Suprapubic skin (tissue), 4 donors: ENCODE results near the gene FAM210B. TPM values are rescaled to one million over a fixed set of nuclear protein-coding genes. Genes with fewer than 3 reads are reported as not detected.

Experiments used
- DNase-seq, 2 donors: peaks; one replicate each; pipeline ENCODE4 v3.0.0-alpha.2; 2019; ENCODE audit warnings: low spot score in 2 of 2
- H3K27ac ChIP-seq: fragments of 200-600 bp; sonication (generic); one replicate; pipeline ENCODE4 v1.5.1; 2019
- H3K27me3 ChIP-seq: fragments of 200-600 bp; sonication (generic); one replicate; pipeline ENCODE4 v1.5.1; 2019
- H3K36me3 ChIP-seq: fragments of 200-600 bp; sonication (generic); one replicate; pipeline ENCODE4 v1.5.1; 2019
- H3K4me1 ChIP-seq: fragments of 200-600 bp; sonication (generic); one replicate; pipeline ENCODE4 v1.5.1; 2019
- H3K4me3 ChIP-seq: fragments of 200-600 bp; sonication (generic); one replicate; pipeline ENCODE4 v1.5.1; 2019; ENCODE audit warnings: mild to moderate bottlenecking
- H3K9me3 ChIP-seq: fragments of 200-600 bp; sonication (generic); one replicate; pipeline ENCODE4 v1.5.1; 2019
- EP300 ChIP-seq: sonication (generic); formaldehyde crosslinking; IDR thresholded peaks from one replicate; pipeline ENCODE4 v1.6.1; 2017; ENCODE audit warnings: antibody characterized with exemption
- POLR2A ChIP-seq, 2 donors: fragments of 450-650 bp; IDR thresholded peaks; one replicate each; pipeline ENCODE4 v1.6.1; 2017; ENCODE audit warnings: antibody characterized with exemption in 2 of 2, mild to moderate bottlenecking in 2 of 2, moderate library complexity in 2 of 2
- POLR2AphosphoS5 ChIP-seq, 3 donors: sonication (generic); formaldehyde crosslinking; IDR thresholded peaks; one replicate each; pipeline ENCODE4 v1.6.1; 2017; ENCODE audit warnings: antibody characterized with exemption in 3 of 3
- WGBS: methylation state at CpG from one replicate; pipeline ENCODE4 v1.1.5; 2018; 5-methylcytosine and 5-hydroxymethylcytosine counted together
- total RNA-seq, 4 donors: library from RNA; depleted of rRNA; stranded (reverse); fragments of >200 nt; gene quantifications; one replicate each; pipeline ENCODE4 v1.1.0, GENCODE V29; 2016
- TF ChIP-seq, protein P1 (sequence below), 2 donors: fragments of 200-600 bp in 1 of 2; fragments of 450-650 bp in 1 of 2; sonication (generic) in 1 of 2; IDR thresholded peaks; one replicate each; pipeline ENCODE4 v1.5.1; 2016 to 2019; ENCODE audit warnings: antibody characterized with exemption in 2 of 2, mild to moderate bottlenecking in 1 of 2, moderate library complexity in 1 of 2

FAM210B gene
- total RNA-seq, 4 donors from 2014 or later = 44.0 to 75.3 (median 58.4) TPM

DNA sequence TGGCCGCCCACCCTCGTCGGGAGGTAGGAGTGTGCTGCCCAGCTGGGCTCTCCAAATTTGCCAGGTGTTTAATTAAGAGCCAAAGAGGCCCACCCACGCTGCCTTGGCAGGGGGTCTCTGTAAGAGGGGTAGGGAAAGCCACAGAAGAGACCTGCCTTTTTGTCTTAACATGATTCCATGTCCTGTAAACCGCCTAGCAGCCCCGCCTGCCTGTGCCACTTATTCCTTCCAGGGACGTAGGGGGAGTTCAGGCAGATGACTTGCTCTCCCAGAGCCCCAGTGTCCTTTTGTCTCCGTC, 2.1 kb downstream of the FAM210B start:
- 79% methylated on average over 8 of the region's 8 CpGs for WGBS
- H3K27ac ChIP-seq = no peak overlapping the region

GRCh38 chr20:56361900-56362299, 3.1 kb downstream of the FAM210B start:
- Histone ChIP-seq H3K9me3 (no peaks in the 10 kb centered on the region), H3K4me1 (peaks cover 37% of the 10 kb centered on the region), H3K4me3 (no peak overlapping the region), H3K27me3 (no peaks in the 10 kb centered on the region), H3K36me3 (peaks cover 22% of the 10 kb centered on the region), H3K27ac (no peak overlapping the region)
- no peak for TF ChIP-seq POLR2A (IDR thresholded peaks at IDR 0.05)
- no peak for TF ChIP-seq POLR2AphosphoS5 (IDR thresholded peaks at IDR 0.05)
- no peak for TF ChIP-seq EP300
- TF ChIP-seq, protein P1, sequence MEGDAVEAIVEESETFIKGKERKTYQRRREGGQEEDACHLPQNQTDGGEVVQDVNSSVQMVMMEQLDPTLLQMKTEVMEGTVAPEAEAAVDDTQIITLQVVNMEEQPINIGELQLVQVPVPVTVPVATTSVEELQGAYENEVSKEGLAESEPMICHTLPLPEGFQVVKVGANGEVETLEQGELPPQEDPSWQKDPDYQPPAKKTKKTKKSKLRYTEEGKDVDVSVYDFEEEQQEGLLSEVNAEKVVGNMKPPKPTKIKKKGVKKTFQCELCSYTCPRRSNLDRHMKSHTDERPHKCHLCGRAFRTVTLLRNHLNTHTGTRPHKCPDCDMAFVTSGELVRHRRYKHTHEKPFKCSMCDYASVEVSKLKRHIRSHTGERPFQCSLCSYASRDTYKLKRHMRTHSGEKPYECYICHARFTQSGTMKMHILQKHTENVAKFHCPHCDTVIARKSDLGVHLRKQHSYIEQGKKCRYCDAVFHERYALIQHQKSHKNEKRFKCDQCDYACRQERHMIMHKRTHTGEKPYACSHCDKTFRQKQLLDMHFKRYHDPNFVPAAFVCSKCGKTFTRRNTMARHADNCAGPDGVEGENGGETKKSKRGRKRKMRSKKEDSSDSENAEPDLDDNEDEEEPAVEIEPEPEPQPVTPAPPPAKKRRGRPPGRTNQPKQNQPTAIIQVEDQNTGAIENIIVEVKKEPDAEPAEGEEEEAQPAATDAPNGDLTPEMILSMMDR (IDR thresholded peaks at IDR 0.05) = no peak
- 79% methylated on average over 8 of the region's 8 CpGs for WGBS
- no peak for DNase-seq

More for the DNA sequence above, 2.1 kb downstream of the FAM210B start:
- Histone ChIP-seq H3K36me3 (peaks cover 11% of the 10 kb centered on the region), H3K4me3 (peak overlapping the region; percentile 99), H3K27me3 (no peaks in the 10 kb centered on the region), H3K4me1 (peaks cover 37% of the 10 kb centered on the region), H3K9me3 (no peaks in the 10 kb centered on the region)
- no peak for DNase-seq
- TF ChIP-seq, protein P1 (IDR thresholded peaks at IDR 0.05) = no peak
- TF ChIP-seq POLR2A (IDR thresholded peaks at IDR 0.05) (no peak), POLR2AphosphoS5 (IDR thresholded peaks at IDR 0.05) (no peak), EP300 (no peak)

DNA sequence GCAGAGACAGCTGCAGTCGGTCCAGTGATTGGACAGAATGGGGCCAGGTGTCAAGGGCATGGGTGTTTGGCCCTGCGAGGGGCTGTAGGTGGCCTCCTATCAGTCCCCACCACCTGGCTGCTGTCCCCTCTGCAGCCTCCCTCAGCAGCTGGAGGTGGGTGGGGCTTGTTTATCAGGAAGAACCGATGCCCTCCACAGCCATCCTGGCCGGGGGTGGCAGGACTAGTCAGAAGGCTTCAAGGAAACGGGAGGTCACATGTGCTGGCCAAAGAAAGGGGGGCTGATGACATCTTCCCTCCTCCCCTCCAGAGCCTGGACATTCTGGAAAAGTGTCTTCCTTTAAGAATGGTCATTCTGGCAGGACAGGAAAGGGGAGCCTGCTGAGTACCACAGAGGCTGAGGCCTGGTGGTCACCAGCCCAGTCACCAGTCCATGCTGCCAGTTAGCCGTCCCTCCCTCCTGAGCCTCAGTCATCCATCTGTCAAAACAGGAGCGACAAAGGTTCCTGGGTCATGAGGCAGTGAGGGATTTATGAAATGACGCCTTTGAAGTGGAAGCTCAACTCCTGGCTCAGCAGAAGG, 4.1 kb downstream of the FAM210B start:
- Histone ChIP-seq H3K27ac (no peak overlapping the region), H3K9me3 (no peaks in the 10 kb centered on the region), H3K4me3 (no peak overlapping the region), H3K4me1 (peaks cover 37% of the 10 kb centered on the region), H3K27me3 (no peaks in the 10 kb centered on the region), H3K36me3 (peaks cover 32% of the 10 kb centered on the region)
- TF ChIP-seq POLR2AphosphoS5 (IDR thresholded peaks at IDR 0.05) = no peak
- TF ChIP-seq, protein P1 (IDR thresholded peaks at IDR 0.05) = no peak
- no peak for TF ChIP-seq EP300
- TF ChIP-seq POLR2A (IDR thresholded peaks at IDR 0.05) = no peak
- DNase-seq = no peak
- WGBS = 71% methylated on average over 5 of the region's 8 CpGs

- TF ChIP-seq POLR2A (IDR thresholded peaks at IDR 0.05) (no peak), POLR2AphosphoS5 (IDR thresholded peaks at IDR 0.05) (no peak), EP300 (no peak)
- TF ChIP-seq, protein P1 (IDR thresholded peaks at IDR 0.05) = no peak
- Histone ChIP-seq H3K9me3 (no peaks in the 10 kb centered on the region), H3K36me3 (peaks cover 38% of the 10 kb centered on the region), H3K27ac (no peak overlapping the region), H3K4me3 (no peak overlapping the region), H3K4me1 (peaks cover 32% of the 10 kb centered on the region), H3K27me3 (no peaks in the 10 kb centered on the region)
- no peak for DNase-seq
- 91% methylated on average over 6 of the region's 6 CpGs for WGBS
Measured at GRCh38 chr20:56363491-56363890, 4.7 kb downstream of the FAM210B start.

DNA sequence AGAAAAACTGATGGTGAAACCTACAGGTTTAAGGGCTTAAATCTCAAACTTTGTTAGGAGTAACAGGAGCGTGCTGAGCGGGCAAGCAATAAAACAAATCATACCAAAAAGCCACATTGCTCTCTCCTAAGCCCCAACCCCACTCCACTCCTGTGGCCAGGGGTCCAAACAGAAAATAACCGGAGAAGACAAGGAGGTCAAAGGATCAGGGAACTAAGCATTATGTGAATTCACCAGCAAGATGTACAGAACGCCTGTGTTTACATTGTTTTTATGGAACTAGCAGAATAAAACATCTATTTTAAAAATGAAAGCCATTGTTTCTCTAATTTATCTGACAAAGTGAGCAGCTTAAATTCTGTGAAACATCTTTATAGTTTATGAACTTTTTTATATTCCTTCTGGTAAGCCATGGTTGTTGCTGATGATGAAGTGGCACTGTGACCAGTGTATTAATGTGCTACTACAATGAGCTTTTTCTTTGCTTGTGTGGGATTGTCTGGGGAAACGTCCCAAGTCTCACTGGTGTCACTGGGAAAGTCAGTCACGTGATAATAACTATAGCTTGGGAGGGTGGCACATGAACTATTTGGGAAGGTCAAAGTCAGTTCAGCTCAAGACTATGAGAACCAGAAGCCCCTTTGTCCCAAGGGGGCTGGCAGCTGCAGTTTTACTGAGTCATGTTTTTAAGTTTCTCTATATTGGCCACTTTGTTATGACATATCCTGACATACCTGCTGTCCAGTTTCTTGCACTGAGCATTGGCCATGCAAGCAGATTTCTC, 9.8 kb downstream of the FAM210B start:
- H3K27me3 ChIP-seq = no peaks in the 10 kb centered on the region
- H3K4me3 ChIP-seq = no peak overlapping the region
- H3K27ac ChIP-seq = no peak overlapping the region
- DNase-seq = peak in 1 of 2 donors; percentile 15
- TF ChIP-seq EP300 = no peak
- TF ChIP-seq POLR2A (IDR thresholded peaks at IDR 0.05) = no peak
- TF ChIP-seq, protein P1 (IDR thresholded peaks at IDR 0.05) = no peak
- no peak for TF ChIP-seq POLR2AphosphoS5 (IDR thresholded peaks at IDR 0.05)
- H3K36me3 ChIP-seq = peaks cover 41% of the 10 kb centered on the region
- 78% methylated on average over 6 of the region's 6 CpGs for WGBS
- H3K4me1 ChIP-seq = no peaks in the 10 kb centered on the region
- H3K9me3 ChIP-seq = no peaks in the 10 kb centered on the region
